Suprapubic skin (tissue), 3 donors: ENCODE data around the gene SEMA3F.

Experiments used
- EP300 ChIP-seq: sonication (generic); formaldehyde crosslinking; IDR thresholded peaks from one replicate; pipeline ENCODE4 v1.6.1; 2017; ENCODE audit warnings: antibody characterized with exemption
- POLR2A ChIP-seq, 2 donors: fragments of 450-650 bp; IDR thresholded peaks; one replicate each; pipeline ENCODE4 v1.6.1; 2017; ENCODE audit warnings: antibody characterized with exemption in 2 of 2, mild to moderate bottlenecking in 2 of 2, moderate library complexity in 2 of 2
- TF ChIP-seq, protein P1 (sequence below), 2 donors: fragments of 200-600 bp in 1 of 2; fragments of 450-650 bp in 1 of 2; sonication (generic) in 1 of 2; IDR thresholded peaks; one replicate each; pipeline ENCODE4 v1.5.1; 2016 to 2019; ENCODE audit warnings: antibody characterized with exemption in 2 of 2, mild to moderate bottlenecking in 1 of 2, moderate library complexity in 1 of 2

DNA sequence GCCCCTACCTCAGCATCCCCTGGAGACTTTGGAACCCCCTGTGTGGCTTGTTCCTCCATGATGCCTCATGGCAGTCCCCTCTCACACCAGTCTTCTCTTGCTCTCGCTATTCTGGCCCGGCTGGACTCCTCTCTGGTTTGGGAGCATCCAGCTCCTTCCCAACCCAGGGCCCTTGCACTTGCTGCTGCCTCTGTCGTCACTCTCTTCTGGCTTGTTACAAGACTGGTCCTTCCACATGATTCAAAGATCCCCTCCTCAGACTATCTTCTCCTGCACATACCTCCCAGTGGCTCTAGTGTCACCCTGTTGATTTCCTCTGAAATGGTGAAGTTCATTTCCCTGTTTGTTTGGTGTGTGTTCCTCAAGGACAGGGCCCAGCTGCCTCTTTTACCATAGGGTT, 74.4 kb downstream of the SEMA3F start:
- TF ChIP-seq POLR2A (IDR thresholded peaks at IDR 0.05) (no peak), EP300 (no peak)
- TF ChIP-seq, protein P1, sequence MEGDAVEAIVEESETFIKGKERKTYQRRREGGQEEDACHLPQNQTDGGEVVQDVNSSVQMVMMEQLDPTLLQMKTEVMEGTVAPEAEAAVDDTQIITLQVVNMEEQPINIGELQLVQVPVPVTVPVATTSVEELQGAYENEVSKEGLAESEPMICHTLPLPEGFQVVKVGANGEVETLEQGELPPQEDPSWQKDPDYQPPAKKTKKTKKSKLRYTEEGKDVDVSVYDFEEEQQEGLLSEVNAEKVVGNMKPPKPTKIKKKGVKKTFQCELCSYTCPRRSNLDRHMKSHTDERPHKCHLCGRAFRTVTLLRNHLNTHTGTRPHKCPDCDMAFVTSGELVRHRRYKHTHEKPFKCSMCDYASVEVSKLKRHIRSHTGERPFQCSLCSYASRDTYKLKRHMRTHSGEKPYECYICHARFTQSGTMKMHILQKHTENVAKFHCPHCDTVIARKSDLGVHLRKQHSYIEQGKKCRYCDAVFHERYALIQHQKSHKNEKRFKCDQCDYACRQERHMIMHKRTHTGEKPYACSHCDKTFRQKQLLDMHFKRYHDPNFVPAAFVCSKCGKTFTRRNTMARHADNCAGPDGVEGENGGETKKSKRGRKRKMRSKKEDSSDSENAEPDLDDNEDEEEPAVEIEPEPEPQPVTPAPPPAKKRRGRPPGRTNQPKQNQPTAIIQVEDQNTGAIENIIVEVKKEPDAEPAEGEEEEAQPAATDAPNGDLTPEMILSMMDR (IDR thresholded peaks at IDR 0.05): no peak
